ENCODE results near the gene LIF. TPM values are rescaled to one million over a fixed set of nuclear protein-coding genes. Genes with fewer than 3 reads are reported as not detected.

LIF gene
- total RNA-seq, 1 experiment from 2014 or later = 75.4 TPM

GRCh38 chr22:30241576-30242371 is 4.8 kb downstream of the LIF start:
- no peak for ATAC-seq
- BruUV-seq (replicated peaks) = no TSS peak
- DNase-seq (ENCODE audit: low read depth, low spot score) = no peak
- Histone ChIP-seq H3K36me3 (ENCODE audit: control insufficient read depth in 1 of 2, insufficient read depth in 2 of 2, low read length in 2 of 2) (peaks cover 4 to 36% of the 10 kb centered on the region in 2 experiments; a peak in 3 of 4 replicates), H3K4me3 (replicated peaks in 1 of 2; ENCODE audit: low read depth in 1 of 2, low read length in 2 of 2) (no peak overlapping the region), H3K27ac (ENCODE audit: low read depth, low read length) (peak overlapping the region; percentile 85; the same call in 1 of the 2 replicates), H3K9me2 (ENCODE audit: insufficient read depth) (no peaks in the 10 kb centered on the region), H3K27me3 (ENCODE audit: insufficient read depth, low read length) (no peaks in the 10 kb centered on the region), H4K20me1 (ENCODE audit: insufficient read depth) (no peaks in the 10 kb centered on the region), H2AFZ (ENCODE audit: low read depth, low read length, poor library complexity, severe bottlenecking) (no peak overlapping the region), H3K9me3 (ENCODE audit: control insufficient read depth in 1 of 2, insufficient read depth in 1 of 2, low read depth in 1 of 2, low read length in 2 of 2) (no peaks in the 10 kb centered on the region), H3K79me2 (ENCODE audit: insufficient read depth, low read length) (peaks cover 40% of the 10 kb centered on the region; the same call in 1 of the 2 replicates), H3K9ac (ENCODE audit: low read length) (peak overlapping the region; percentile 34), H3K4me2 (ENCODE audit: low read length) (peak overlapping the region; percentile 26; the same call in 1 of the 2 replicates), H3K4me1 (ENCODE audit: control insufficient read depth in 1 of 2, insufficient read depth in 2 of 2, low read length in 2 of 2) (peaks cover 29 to 100% of the 10 kb centered on the region in 2 experiments)
- POLR2A ChIA-PET = interaction anchor here (1.2 to 7.5 kb wide), 4 partner anchors 17 to 182 kb away, joined by 3 to 61 read pairs (median 4); no protein-coding TSS in a partner anchor
- RAD21 ChIA-PET (ENCODE audit: low non-redundant PET in 1 of 2, low total read pairs in 2 of 2, uncharacterized antibody in 2 of 2, unreplicated experiment in 2 of 2) = no interaction called here
- intact Hi-C loops (cut with micrococcal nuclease) = no loop called here
- TF ChIP-seq CTCF (IDR thresholded peaks at IDR 0.05 in 2 of 3, conservative IDR thresholded peaks at IDR 0.05 in 1 of 3; ENCODE audit: borderline replicate concordance in 1 of 3, insufficient read depth in 1 of 3, low read depth in 2 of 3, low read length in 2 of 3) (no peak), FOSL1 (IDR thresholded peaks at IDR 0.05; ENCODE audit: low read depth) (no peak), TCF7L2 (IDR thresholded peaks at IDR 0.05; ENCODE audit: borderline replicate concordance, extremely low read depth, insufficient read depth, insufficient read length) (no peak), ELF1 (IDR thresholded peaks at IDR 0.05; ENCODE audit: borderline replicate concordance, low read depth) (no peak), SIN3A (IDR thresholded peaks at IDR 0.05; ENCODE audit: low read depth) (no peak), JUND (IDR thresholded peaks at IDR 0.05) (no peak), POLR2AphosphoS5 (IDR thresholded peaks at IDR 0.05; ENCODE audit: low read depth, low read length) (no peak), SRF (IDR thresholded peaks at IDR 0.05; ENCODE audit: low read depth) (no peak), CEBPB (IDR thresholded peaks at IDR 0.05; ENCODE audit: low read depth) (no peak), YY1 (IDR thresholded peaks at IDR 0.05; ENCODE audit: extremely low read depth, insufficient replicate concordance, low read depth, low read length) (no peak), ZBTB33 (IDR thresholded peaks at IDR 0.05; ENCODE audit: extremely low read depth, insufficient replicate concordance, low read length) (no peak), ZNF274 (IDR thresholded peaks at IDR 0.05; ENCODE audit: low read depth, low read length) (no peak), REST (IDR thresholded peaks at IDR 0.05; ENCODE audit: low read depth) (no peak)
- CTCF ChIA-PET = no interaction called here
